SKM-1 (cell line): Measurements from ENCODE around the gene FUT6.

Experiments used
- DNase-seq: peaks from one replicate; lab custom pipeline; 2025; ENCODE audit not compliant: unreplicated experiment; lab: John Stamatoyannopoulos, UW

Gene FUT6

GRCh38 chr19:5806905-5807304, 32.6 kb downstream of the FUT6 start:
- DNase-seq, result no peak

GRCh38 chr19:5806133-5806489, 33.4 kb downstream of the FUT6 start:
- no peak for DNase-seq

GRCh38 chr19:5805462-5806132, 33.9 kb downstream of the FUT6 start:
- peak; percentile 51 for DNase-seq

- no peak for DNase-seq
Observed at GRCh38 chr19:5804516-5805461, 34.7 kb downstream of the FUT6 start, which contains the start of gene NRTN. TSS of gene NRTN (plus strand) at chr19:5805067. CDS start at chr19:5824166, 19,099 bp downstream.

GRCh38 chr19:5803752-5804515, 35.6 kb downstream of the FUT6 start:
- DNase-seq, result peak; percentile 85

- no peak for DNase-seq
Observed at GRCh38 chr19:5803441-5803751, 36.1 kb downstream of the FUT6 start.

- DNase-seq, result no peak
Observed at GRCh38 chr19:5801796-5802619, 37.5 kb downstream of the FUT6 start.

- DNase-seq, result no peak
Observed at GRCh38 chr19:5800361-5801270, 38.9 kb downstream of the FUT6 start.

- no peak for DNase-seq
Observed at GRCh38 chr19:5799247-5800241, 40.0 kb downstream of the FUT6 start.

- DNase-seq, result no peak
Observed at GRCh38 chr19:5798244-5798643, 41.3 kb downstream of the FUT6 start.

GRCh38 chr19:5795382-5795919, 44.1 kb downstream of the FUT6 start:
- DNase-seq, result no peak

- DNase-seq, result no peak
Observed at GRCh38 chr19:5793188-5793587, 46.3 kb downstream of the FUT6 start.

GRCh38 chr19:5792224-5792623, 47.3 kb downstream of the FUT6 start:
- DNase-seq, result no peak

GRCh38 chr19:5790559-5791520, 48.7 kb downstream of the FUT6 start, which contains the start of gene DUS3L:
TSS of gene DUS3L (minus strand) at chr19:5791163. CDS start at chr19:5791141, 22 bp downstream.
- peak; percentile 87 for DNase-seq

- no peak for DNase-seq
Observed at GRCh38 chr19:5789886-5790558, 49.5 kb downstream of the FUT6 start.

GRCh38 chr19:5789351-5789761, 50.1 kb downstream of the FUT6 start:
- no peak for DNase-seq
